Measurements from ENCODE around the gene OPA1. TPM values are rescaled to one million over a fixed set of nuclear protein-coding genes. Genes with fewer than 3 reads are reported as not detected.

OPA1 gene
- total RNA-seq, 1 experiment from 2014 or later, result 75.4 TPM

GRCh38 chr3:193617628-193618027 lies 24.6 kb downstream of the OPA1 start:
- Histone ChIP-seq H3K14ac (ENCODE audit: insufficient read depth, low read length) (no peak overlapping the region), H3K18ac (ENCODE audit: insufficient read length, low read depth, low read length) (no peak overlapping the region), H4K8ac (replicated peaks; ENCODE audit: insufficient read length, low read depth, low read length) (no peak overlapping the region), H4K91ac (ENCODE audit: insufficient read length, low read depth, low read length) (no peak overlapping the region), H4K5ac (ENCODE audit: insufficient read length, low read depth, low read length) (no peak overlapping the region), H3K23ac (ENCODE audit: insufficient read length, low read depth, low read length) (no peak overlapping the region), H3K56ac (ENCODE audit: insufficient read length, low read depth, low read length) (no peak overlapping the region), H3K23me2 (ENCODE audit: insufficient read length, low read depth, low read length, poor library complexity, severe bottlenecking) (no peaks in the 10 kb centered on the region), H3K9ac (ENCODE audit: extremely low read depth, insufficient read length, low read length) (no peak overlapping the region), H3K27ac (ENCODE audit: insufficient read length, low read depth, low read length) (no peak overlapping the region), H2AK5ac (ENCODE audit: insufficient read length, low read length) (no peak overlapping the region), H3T11ph (ENCODE audit: low read length) (no peak overlapping the region), H3K79me1 (ENCODE audit: insufficient read depth, low read depth, low read length, poor library complexity, severe bottlenecking) (peaks cover 6% of the 10 kb centered on the region), H3K4me2 (ENCODE audit: insufficient read depth, insufficient read length, low read length) (no peak overlapping the region), H3K27me3 (ENCODE audit: insufficient read depth, low read length) (no peaks in the 10 kb centered on the region), H3K4me1 (ENCODE audit: insufficient read depth, low read length) (no peaks in the 10 kb centered on the region), H2AFZ (ENCODE audit: low read length) (no peak overlapping the region), H2BK12ac (ENCODE audit: insufficient read length, low read depth, low read length) (no peak overlapping the region), H3K9me3 (ENCODE audit: control insufficient read depth, low read depth, low read length) (no peaks in the 10 kb centered on the region), H2BK15ac (ENCODE audit: low read depth, low read length) (no peak overlapping the region), H3K79me2 (ENCODE audit: insufficient read depth, low read length) (peaks cover 5% of the 10 kb centered on the region; the same call in 1 of the 2 replicates), H4K20me1 (ENCODE audit: control insufficient read depth, insufficient read depth, insufficient read length) (no peaks in the 10 kb centered on the region), H2BK120ac (ENCODE audit: low read depth, low read length, poor library complexity, severe bottlenecking) (no peak overlapping the region), H2BK5ac (ENCODE audit: insufficient read length, low read length) (no peak overlapping the region), H2BK20ac (ENCODE audit: low read depth, low read length, poor library complexity, severe bottlenecking) (no peak overlapping the region), H3K4ac (ENCODE audit: low read depth, low read length) (no peak overlapping the region)
- peaks cover 0 to 5% of the 10 kb centered on the region in 2 experiments; a peak in 1 of 4 replicates for H3K4me1 Mint-ChIP-seq
- peaks cover 0 to 2% of the 10 kb centered on the region in 2 experiments; a peak in 3 of 5 replicates for H3K9me3 Mint-ChIP-seq
- no peak overlapping the region for H3K4me3 Mint-ChIP-seq
- TF ChIP-seq CTCF (conservative IDR thresholded peaks at IDR 0.05), result no peak
- WGBS (ENCODE audit: extremely low coverage, insufficient read length, low lambda C conversion rate), result no CpG with 5 or more reads among the region's 1 CpG
- H3K27me3 Mint-ChIP-seq (ENCODE audit: low read depth), result no peaks in the 10 kb centered on the region
- no peak overlapping the region for H3K27ac Mint-ChIP-seq
- no peak for DNase-seq
- peaks cover 6 to 62% (median 48%) of the 10 kb centered on the region in 3 experiments; a peak in 6 of 7 replicates for H3K36me3 Mint-ChIP-seq (ENCODE audit: insufficient read depth in 1 of 3, low read depth in 3 of 3)
